Measurements from ENCODE around the gene TBX21. TPM values are rescaled to one million over a fixed set of nuclear protein-coding genes. Genes with fewer than 3 reads are reported as not detected.

The TBX21 gene
- total RNA-seq, 3 donors from 2014 or later: 0.33 to 1.8 (median 1.0) TPM

GRCh38 chr17:47741109-47741792, 8.2 kb downstream of the TBX21 start:
- no peak for TF ChIP-seq CTCF (IDR thresholded peaks at IDR 0.05)
- TF ChIP-seq POLR2AphosphoS5 (IDR thresholded peaks at IDR 0.05): no peak
- TF ChIP-seq POLR2A (IDR thresholded peaks at IDR 0.05): no peak
- intact Hi-C loops (cut with DNase I; ENCODE audit: low total_unique reads): no loop called here
- no peak overlapping the region for H3K27ac ChIP-seq
- DNase-seq (ENCODE audit: low spot score in 2 of 2): peak in 1 of 2 donors; percentile 11
- no peaks in the 10 kb centered on the region for H3K36me3 ChIP-seq
- peaks cover 0 to 34% of the 10 kb centered on the region in 2 donors for H3K27me3 ChIP-seq
- H3K4me1 ChIP-seq: no peaks in the 10 kb centered on the region
- no peak overlapping the region for H3K4me3 ChIP-seq
- no peaks in the 10 kb centered on the region for H3K9me3 ChIP-seq

GRCh38 chr17:47741793-47742145, 8.7 kb downstream of the TBX21 start:
- intact Hi-C loops (cut with DNase I; ENCODE audit: low total_unique reads): no loop called here
- H3K27ac ChIP-seq: no peak overlapping the region
- TF ChIP-seq POLR2A (IDR thresholded peaks at IDR 0.05): no peak
- TF ChIP-seq POLR2AphosphoS5 (IDR thresholded peaks at IDR 0.05): no peak
- no peak for TF ChIP-seq CTCF (IDR thresholded peaks at IDR 0.05)
- H3K4me3 ChIP-seq: no peak overlapping the region
- no peak for DNase-seq (ENCODE audit: low spot score in 2 of 2)
- H3K36me3 ChIP-seq: no peaks in the 10 kb centered on the region
- H3K4me1 ChIP-seq: no peaks in the 10 kb centered on the region
- peaks cover 0 to 34% of the 10 kb centered on the region in 2 donors for H3K27me3 ChIP-seq
- no peaks in the 10 kb centered on the region for H3K9me3 ChIP-seq

GRCh38 chr17:47742319-47743181, 9.5 kb downstream of the TBX21 start:
- TF ChIP-seq POLR2A (IDR thresholded peaks at IDR 0.05): no peak
- TF ChIP-seq CTCF (IDR thresholded peaks at IDR 0.05): no peak
- TF ChIP-seq POLR2AphosphoS5 (IDR thresholded peaks at IDR 0.05): no peak
- peak in 1 of 2 donors; percentile 6 for DNase-seq (ENCODE audit: low spot score in 2 of 2)
- no peak overlapping the region for H3K4me3 ChIP-seq
- no peaks in the 10 kb centered on the region for H3K9me3 ChIP-seq
- H3K4me1 ChIP-seq: no peaks in the 10 kb centered on the region
- intact Hi-C loops (cut with DNase I; ENCODE audit: low total_unique reads): no loop called here
- H3K27ac ChIP-seq: no peak overlapping the region
- H3K36me3 ChIP-seq: no peaks in the 10 kb centered on the region
- peaks cover 0 to 34% of the 10 kb centered on the region in 2 donors for H3K27me3 ChIP-seq

- DNase-seq (ENCODE audit: low spot score in 2 of 2): no peak
- Histone ChIP-seq H3K4me1 (no peaks in the 10 kb centered on the region), H3K27me3 (peaks cover 0 to 34% of the 10 kb centered on the region in 2 donors), H3K4me3 (no peak overlapping the region), H3K36me3 (no peaks in the 10 kb centered on the region), H3K27ac (no peak overlapping the region), H3K9me3 (no peaks in the 10 kb centered on the region)
- no peak for TF ChIP-seq CTCF (IDR thresholded peaks at IDR 0.05)
- TF ChIP-seq POLR2A (IDR thresholded peaks at IDR 0.05): no peak
- TF ChIP-seq POLR2AphosphoS5 (IDR thresholded peaks at IDR 0.05): no peak
- intact Hi-C loops (cut with DNase I; ENCODE audit: low total_unique reads): no loop called here
Measured at GRCh38 chr17:47744168-47745036, 11.4 kb downstream of the TBX21 start.

Data from breast epithelium (tissue), 4 donors.